ENCODE measurements around the gene DHX36. TPM values are rescaled to one million over a fixed set of nuclear protein-coding genes. Genes with fewer than 3 reads are reported as not detected.

The DHX36 gene
- total RNA-seq, 2 experiments from 2014 or later: 40.6 to 77.4 TPM

GRCh38 chr3:154224866-154225265 is 99.4 kb downstream of the DHX36 start:
- POLR2A ChIA-PET: interaction anchor here (0.8 kb wide), 1 partner anchor 319 kb away, joined by 5 read pairs; no protein-coding TSS in a partner anchor
- Histone ChIP-seq H3K27ac (ENCODE audit: low read depth, low read length, poor library complexity, severe bottlenecking) (no peak overlapping the region), H3K9me3 (ENCODE audit: low read length) (no peaks in the 10 kb centered on the region), H3K9me2 (ENCODE audit: insufficient read depth, low read length) (no peaks in the 10 kb centered on the region), H4K20me1 (ENCODE audit: insufficient read depth, low read length) (no peaks in the 10 kb centered on the region), H2AFZ (ENCODE audit: low read length) (no peak overlapping the region), H3K4me3 (ENCODE audit: low read depth, low read length, poor library complexity, severe bottlenecking) (no peak overlapping the region), H3K36me3 (ENCODE audit: insufficient read depth, low read length) (no peaks in the 10 kb centered on the region), H3K79me2 (ENCODE audit: insufficient read depth, low read depth, low read length) (no peaks in the 10 kb centered on the region), H3K4me1 (ENCODE audit: insufficient read depth, low read length, poor library complexity, severe bottlenecking) (no peaks in the 10 kb centered on the region), H3K4me2 (ENCODE audit: low read length) (no peak overlapping the region)
- intact Hi-C loops (cut with micrococcal nuclease; ENCODE audit: unreplicated experiment): no loop called here
- TF ChIP-seq, protein P1, sequence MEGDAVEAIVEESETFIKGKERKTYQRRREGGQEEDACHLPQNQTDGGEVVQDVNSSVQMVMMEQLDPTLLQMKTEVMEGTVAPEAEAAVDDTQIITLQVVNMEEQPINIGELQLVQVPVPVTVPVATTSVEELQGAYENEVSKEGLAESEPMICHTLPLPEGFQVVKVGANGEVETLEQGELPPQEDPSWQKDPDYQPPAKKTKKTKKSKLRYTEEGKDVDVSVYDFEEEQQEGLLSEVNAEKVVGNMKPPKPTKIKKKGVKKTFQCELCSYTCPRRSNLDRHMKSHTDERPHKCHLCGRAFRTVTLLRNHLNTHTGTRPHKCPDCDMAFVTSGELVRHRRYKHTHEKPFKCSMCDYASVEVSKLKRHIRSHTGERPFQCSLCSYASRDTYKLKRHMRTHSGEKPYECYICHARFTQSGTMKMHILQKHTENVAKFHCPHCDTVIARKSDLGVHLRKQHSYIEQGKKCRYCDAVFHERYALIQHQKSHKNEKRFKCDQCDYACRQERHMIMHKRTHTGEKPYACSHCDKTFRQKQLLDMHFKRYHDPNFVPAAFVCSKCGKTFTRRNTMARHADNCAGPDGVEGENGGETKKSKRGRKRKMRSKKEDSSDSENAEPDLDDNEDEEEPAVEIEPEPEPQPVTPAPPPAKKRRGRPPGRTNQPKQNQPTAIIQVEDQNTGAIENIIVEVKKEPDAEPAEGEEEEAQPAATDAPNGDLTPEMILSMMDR (conservative IDR thresholded peaks at IDR 0.05; ENCODE audit: low read length): no peak
- no peak for TF ChIP-seq EZH2phosphoT487 (IDR thresholded peaks at IDR 0.05; ENCODE audit: borderline replicate concordance, low read depth, low read length)
- BruUV-seq (replicated peaks): no TSS peak
- no peak for DNase-seq (ENCODE audit: low spot score)
- CTCF ChIA-PET (ENCODE audit: unreplicated experiment): no interaction called here

DNA sequence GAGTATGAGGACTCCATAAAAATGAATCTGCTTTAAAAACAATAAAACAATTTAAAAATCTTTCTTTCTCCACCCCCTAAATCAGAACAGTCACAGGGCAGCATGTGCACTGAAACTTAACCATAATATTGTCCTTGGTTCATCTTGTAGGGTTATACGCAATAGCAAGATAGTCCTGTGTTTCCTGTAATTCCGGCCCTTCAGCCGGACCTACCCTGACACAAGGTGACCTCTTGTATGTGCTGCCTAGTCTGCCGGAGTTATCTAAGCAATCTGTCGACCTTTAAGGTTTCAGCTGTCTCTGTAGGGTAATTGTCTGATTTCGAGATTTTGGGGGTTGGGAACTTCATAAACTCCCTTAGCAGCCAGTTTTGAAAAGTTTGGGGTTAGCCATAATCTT is 99.9 kb downstream of the DHX36 start:
- Histone ChIP-seq H3K9me2 (ENCODE audit: insufficient read depth, low read length) (no peaks in the 10 kb centered on the region), H3K9me3 (ENCODE audit: low read length) (no peaks in the 10 kb centered on the region), H3K27ac (ENCODE audit: low read depth, low read length, poor library complexity, severe bottlenecking) (no peak overlapping the region), H4K20me1 (ENCODE audit: insufficient read depth, low read length) (no peaks in the 10 kb centered on the region), H3K4me3 (ENCODE audit: low read depth, low read length, poor library complexity, severe bottlenecking) (no peak overlapping the region), H3K4me1 (ENCODE audit: insufficient read depth, low read length, poor library complexity, severe bottlenecking) (no peaks in the 10 kb centered on the region), H3K36me3 (ENCODE audit: insufficient read depth, low read length) (no peaks in the 10 kb centered on the region), H2AFZ (ENCODE audit: low read length) (no peak overlapping the region), H3K79me2 (ENCODE audit: insufficient read depth, low read depth, low read length) (no peaks in the 10 kb centered on the region), H3K4me2 (ENCODE audit: low read length) (no peak overlapping the region)
- DNase-seq (ENCODE audit: low spot score): no peak
- POLR2A ChIA-PET: interaction anchor here (0.8 kb wide), 1 partner anchor 319 kb away, joined by 5 read pairs; no protein-coding TSS in a partner anchor
- intact Hi-C loops (cut with micrococcal nuclease; ENCODE audit: unreplicated experiment): no loop called here
- TF ChIP-seq, protein P1 (conservative IDR thresholded peaks at IDR 0.05; ENCODE audit: low read length): no peak
- no peak for TF ChIP-seq EZH2phosphoT487 (IDR thresholded peaks at IDR 0.05; ENCODE audit: borderline replicate concordance, low read depth, low read length)
- CTCF ChIA-PET (ENCODE audit: unreplicated experiment): no interaction called here
- no TSS peak for BruUV-seq (replicated peaks)

GRCh38 chr3:154223519-154223918 is 100.8 kb downstream of the DHX36 start:
- no peak overlapping the region for H3K4me2 ChIP-seq (ENCODE audit: low read length)
- DNase-seq (ENCODE audit: low spot score): no peak
- H2AFZ ChIP-seq (ENCODE audit: low read length): no peak overlapping the region
- H3K79me2 ChIP-seq (ENCODE audit: insufficient read depth, low read depth, low read length): no peaks in the 10 kb centered on the region
- BruUV-seq (replicated peaks): no TSS peak
- intact Hi-C loops (cut with micrococcal nuclease; ENCODE audit: unreplicated experiment): no loop called here
- H3K9me2 ChIP-seq (ENCODE audit: insufficient read depth, low read length): no peaks in the 10 kb centered on the region
- no peak overlapping the region for H3K4me3 ChIP-seq (ENCODE audit: low read depth, low read length, poor library complexity, severe bottlenecking)
- CTCF ChIA-PET (ENCODE audit: unreplicated experiment): no interaction called here
- POLR2A ChIA-PET: no interaction called here
- H3K9me3 ChIP-seq (ENCODE audit: low read length): no peaks in the 10 kb centered on the region
- H4K20me1 ChIP-seq (ENCODE audit: insufficient read depth, low read length): no peaks in the 10 kb centered on the region
- H3K36me3 ChIP-seq (ENCODE audit: insufficient read depth, low read length): no peaks in the 10 kb centered on the region
- TF ChIP-seq, protein P1 (conservative IDR thresholded peaks at IDR 0.05; ENCODE audit: low read length): no peak
- no peak for TF ChIP-seq EZH2phosphoT487 (IDR thresholded peaks at IDR 0.05; ENCODE audit: borderline replicate concordance, low read depth, low read length)
- H3K27ac ChIP-seq (ENCODE audit: low read depth, low read length, poor library complexity, severe bottlenecking): no peak overlapping the region
- H3K4me1 ChIP-seq (ENCODE audit: insufficient read depth, low read length, poor library complexity, severe bottlenecking): no peaks in the 10 kb centered on the region

Small RNA genes lying within 50 kb of the gene (small RNA-seq; reads per million reads assigned to genes)
- not detected for gene RF01210

Other genes with a start within 250 kb of the DHX36 start
- gene ARHGEF26, start 203.1 kb downstream of the DHX36 start, total RNA-seq (2014; rRNA removed; shearing (Covaris generic)): 0.13 and 0.35 TPM in 2 replicates
- gene ARHGEF26, start 203.1 kb downstream of the DHX36 start, total RNA-seq (2022): 0.11 and 0.35 TPM in 2 replicates
- gene GPR149, start 105.7 kb upstream of the DHX36 start, total RNA-seq (2014; rRNA removed; shearing (Covaris generic)): not detected in 2 replicates
- gene GPR149, start 105.7 kb upstream of the DHX36 start, total RNA-seq (2022): not detected in 2 replicates